AG04450 (cell line): ENCODE data around the gene PLEKHG4B. TPM values are rescaled to one million over a fixed set of nuclear protein-coding genes. Genes with fewer than 3 reads are reported as not detected.

Experiments
- CTCF ChIA-PET: fragments of 300-600, 350-600 bp; formaldehyde crosslinking; extraction: SDS; loops from one replicate; lab custom pipeline; 2022; ENCODE audit warnings: antibody characterized with exemption, inconsistent platforms; lab: Charles Lee
- POLR2A ChIA-PET: fragments of 350-600 bp; formaldehyde crosslinking; extraction: SDS; loops from one replicate; lab custom pipeline; 2021; ENCODE audit warnings: antibody characterized with exemption, inconsistent platforms; lab: Yijun Ruan, JAX
- DNase-seq: peaks from one replicate; pipeline ENCODE4 v3.0.0-alpha.2; 2011; ENCODE audit warnings: low read depth, low spot score
- H3K27ac ChIP-seq: one replicate; pipeline ENCODE4 v1.5.1; 2012; ENCODE audit warnings: low read depth, low read length, control low read depth
- H3K27me3 ChIP-seq: one replicate; pipeline ENCODE4 v1.6.0; 2012; ENCODE audit warnings: low read length; ENCODE audit not compliant: control insufficient read depth, insufficient read depth
- H3K4me3 ChIP-seq: 2 replicates; pipeline ENCODE4 v1.5.1; 2011; ENCODE audit warnings: mild to moderate bottlenecking, low read depth, low read length, control low read depth
- H3K9me3 ChIP-seq: 2 replicates; pipeline ENCODE4 v1.5.1; 2012; ENCODE audit warnings: low read length; ENCODE audit not compliant: control insufficient read depth, insufficient read depth
- CTCF ChIP-seq: IDR thresholded peaks from 2 replicates; pipeline ENCODE4 v1.5.1; 2011; ENCODE audit warnings: low read depth, low read length, control low read depth, inconsistent platforms
- polyA plus RNA-seq: library from polyadenylated mRNA; depleted of rRNA; stranded (reverse); fragments of >200 nt; gene quantifications from 2 replicates; pipeline ENCODE4 v1.2.3, GENCODE V29; 2011

PLEKHG4B gene
- polyA plus RNA-seq, 1 experiment, result 0.24 TPM

- Histone ChIP-seq H3K27ac (no peak overlapping the region), H3K27me3 (peaks cover 17% of the 10 kb centered on the region), H3K9me3 (peaks cover 6% of the 10 kb centered on the region; the same call in 1 of the 2 replicates), H3K4me3 (no peak overlapping the region)
- no peak for DNase-seq
- ChIA-PET POLR2A (no interaction called here), CTCF (no interaction called here)
- no peak for TF ChIP-seq CTCF
These were observed 101.2 kb downstream of the PLEKHG4B start for GRCh38 chr5:192970-193831.

GRCh38 chr5:194102-194501 lies 102.1 kb downstream of the PLEKHG4B start:
- no peak for DNase-seq
- CTCF ChIA-PET, result interaction anchor here (0.6 kb wide), 1 partner anchor 1348 kb away, joined by 6 read pairs; no protein-coding TSS in a partner anchor
- POLR2A ChIA-PET, result no interaction called here
- no peak overlapping the region for H3K27ac ChIP-seq
- peaks cover 17% of the 10 kb centered on the region for H3K27me3 ChIP-seq
- H3K4me3 ChIP-seq, result no peak overlapping the region
- peaks cover 6% of the 10 kb centered on the region; the same call in 1 of the 2 replicates for H3K9me3 ChIP-seq
- TF ChIP-seq CTCF, result no peak

GRCh38 chr5:194603-195209 lies 102.7 kb downstream of the PLEKHG4B start:
- ChIA-PET POLR2A (no interaction called here), CTCF (interaction anchor here (0.6 kb wide), 1 partner anchor 1348 kb away, joined by 6 read pairs; no protein-coding TSS in a partner anchor)
- Histone ChIP-seq H3K4me3 (no peak overlapping the region), H3K27ac (no peak overlapping the region), H3K9me3 (peaks cover 6% of the 10 kb centered on the region; the same call in 1 of the 2 replicates), H3K27me3 (peaks cover 17% of the 10 kb centered on the region)
- no peak for DNase-seq
- no peak for TF ChIP-seq CTCF

- ChIA-PET POLR2A (no interaction called here), CTCF (no interaction called here)
- H3K27ac ChIP-seq, result no peak overlapping the region
These were observed 103.6 kb downstream of the PLEKHG4B start for GRCh38 chr5:195401-196160.

More at GRCh38 chr5:195401-196160, 103.6 kb downstream of the PLEKHG4B start:
- peaks cover 6% of the 10 kb centered on the region; the same call in 1 of the 2 replicates for H3K9me3 ChIP-seq
- H3K4me3 ChIP-seq, result no peak overlapping the region
- DNase-seq, result no peak
- peaks cover 11% of the 10 kb centered on the region for H3K27me3 ChIP-seq
- peak; percentile 17; the same call in 1 of the 2 replicates for TF ChIP-seq CTCF
